WTC11 (cell line): ENCODE measurements around the gene PPP2R2C.

Source experiments
- ATF1 ChIP-seq: sonication (generic); formaldehyde crosslinking; IDR thresholded peaks from 2 replicates; pipeline ENCODE4 v1.8.1; 2023; ENCODE audit warnings: mild to moderate bottlenecking, moderate library complexity, missing genetic modification reagents
- CTCF ChIP-seq: fragments of 200-600 bp; IDR thresholded peaks from 2 replicates; pipeline ENCODE4 v1.8.0; 2022; ENCODE audit warnings: antibody characterized with exemption
- MXD4 ChIP-seq: fragments of 250-450 bp; sonication (Bioruptor Pico); IDR thresholded peaks from 2 replicates; pipeline ENCODE4 v1.8.0; 2021; ENCODE audit warnings: mild to moderate bottlenecking, moderate library complexity, borderline replicate concordance
- NFE2L1 ChIP-seq: sonication (generic); formaldehyde crosslinking; IDR thresholded peaks from 2 replicates; pipeline ENCODE4 v1.8.1; 2023; ENCODE audit warnings: missing genetic modification reagents
- NR1H2 ChIP-seq: sonication (generic); formaldehyde crosslinking; IDR thresholded peaks from 2 replicates; pipeline ENCODE4 v1.9.0; 2021; ENCODE audit warnings: mild to moderate bottlenecking, moderate library complexity, missing genetic modification reagents
- NR2C2 ChIP-seq: sonication (generic); formaldehyde crosslinking; IDR thresholded peaks from 2 replicates; pipeline ENCODE4 v1.8.0; 2022; ENCODE audit warnings: mild to moderate bottlenecking, missing genetic modification reagents
- TCF7 ChIP-seq: sonication (generic); formaldehyde crosslinking; IDR thresholded peaks from 2 replicates; pipeline ENCODE4 v1.8.0; 2022; ENCODE audit warnings: mild to moderate bottlenecking, low read depth, missing genetic modification reagents, moderate library complexity
- ZNF263 ChIP-seq: sonication (generic); formaldehyde crosslinking; IDR thresholded peaks from 2 replicates; pipeline ENCODE4 v1.8.1; 2022; ENCODE audit warnings: low read depth, mild to moderate bottlenecking, moderate library complexity, missing genetic modification reagents

GRCh38 chr4:6341696-6342095 is 130.7 kb downstream of the PPP2R2C start:
- no peak for TF ChIP-seq CTCF
- TF ChIP-seq ATF1 (CRISPR knock-in tag) = no peak
- TF ChIP-seq ZNF263 (CRISPR knock-in tag) = no peak
- no peak for TF ChIP-seq MXD4 (CRISPR knock-in tag)
- TF ChIP-seq NFE2L1 (CRISPR knock-in tag) = no peak
- TF ChIP-seq NR1H2 (CRISPR knock-in tag) = no peak
- TF ChIP-seq TCF7 (CRISPR knock-in tag) = no peak
- no peak for TF ChIP-seq NR2C2 (CRISPR knock-in tag)
